ENCODE results near the gene ACADM. TPM values are rescaled to one million over a fixed set of nuclear protein-coding genes. Genes with fewer than 3 reads are reported as not detected.
A peak's percentile ranks its signal among the peaks of the same experiment; 100 is the strongest.

The ACADM gene
- total RNA-seq, 2 experiments from 2014 or later, result 47.5 to 49.8 TPM

DNA sequence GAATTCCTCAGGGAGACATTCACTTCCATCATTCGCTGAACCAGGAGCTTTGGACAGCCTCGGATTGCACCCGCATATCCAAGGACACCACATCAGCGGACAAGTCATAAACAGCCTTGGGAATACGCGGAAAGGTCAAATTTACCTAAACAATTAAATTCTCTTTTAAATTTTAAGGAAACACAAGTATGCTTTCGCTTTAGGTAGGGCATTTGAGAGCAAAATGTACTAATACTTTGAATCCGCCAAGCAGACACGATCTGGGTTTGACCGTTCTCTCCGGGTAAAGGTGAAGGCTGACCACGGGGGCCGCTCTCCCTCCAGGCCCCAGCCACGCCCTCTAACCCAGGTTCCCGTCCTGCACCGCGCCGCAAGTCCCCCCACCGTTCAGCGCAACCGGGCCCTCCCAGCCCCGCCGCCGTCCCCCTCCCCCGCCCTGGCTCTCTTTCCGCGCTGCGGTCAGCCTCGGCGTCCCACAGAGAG is 479 bp upstream of the ACADM start:
- TF ChIP-seq, protein P1, sequence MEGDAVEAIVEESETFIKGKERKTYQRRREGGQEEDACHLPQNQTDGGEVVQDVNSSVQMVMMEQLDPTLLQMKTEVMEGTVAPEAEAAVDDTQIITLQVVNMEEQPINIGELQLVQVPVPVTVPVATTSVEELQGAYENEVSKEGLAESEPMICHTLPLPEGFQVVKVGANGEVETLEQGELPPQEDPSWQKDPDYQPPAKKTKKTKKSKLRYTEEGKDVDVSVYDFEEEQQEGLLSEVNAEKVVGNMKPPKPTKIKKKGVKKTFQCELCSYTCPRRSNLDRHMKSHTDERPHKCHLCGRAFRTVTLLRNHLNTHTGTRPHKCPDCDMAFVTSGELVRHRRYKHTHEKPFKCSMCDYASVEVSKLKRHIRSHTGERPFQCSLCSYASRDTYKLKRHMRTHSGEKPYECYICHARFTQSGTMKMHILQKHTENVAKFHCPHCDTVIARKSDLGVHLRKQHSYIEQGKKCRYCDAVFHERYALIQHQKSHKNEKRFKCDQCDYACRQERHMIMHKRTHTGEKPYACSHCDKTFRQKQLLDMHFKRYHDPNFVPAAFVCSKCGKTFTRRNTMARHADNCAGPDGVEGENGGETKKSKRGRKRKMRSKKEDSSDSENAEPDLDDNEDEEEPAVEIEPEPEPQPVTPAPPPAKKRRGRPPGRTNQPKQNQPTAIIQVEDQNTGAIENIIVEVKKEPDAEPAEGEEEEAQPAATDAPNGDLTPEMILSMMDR (IDR thresholded peaks at IDR 0.05), result no peak
- Mint-ChIP-seq H3K4me1 (ENCODE audit: low read depth) (peaks cover 42% of the 10 kb centered on the region), H3K27ac (peak overlapping the region; percentile 99), H3K27me3 (no peaks in the 10 kb centered on the region), H3K4me3 (peak overlapping the region; percentile 100), H3K9me3 (no peaks in the 10 kb centered on the region), H3K36me3 (ENCODE audit: low read depth) (peaks cover 11% of the 10 kb centered on the region)
- ATAC-seq (peak; percentile 88), DNase-seq (peak; percentile 84)
- ChIA-PET CTCF (no interaction called here), POLR2A (interaction anchor here (0.7 to 1.8 kb wide), 2 partner anchors 62 to 72 kb away, joined by 3 to 8 read pairs; partner anchors contain the start of genes MSH4 and RABGGTB)
- intact Hi-C loops (cut with micrococcal nuclease), result loop anchor here (1.0 kb wide), 1 partner anchor 62 kb away; the partner anchor contains the start of gene RABGGTB

DNA sequence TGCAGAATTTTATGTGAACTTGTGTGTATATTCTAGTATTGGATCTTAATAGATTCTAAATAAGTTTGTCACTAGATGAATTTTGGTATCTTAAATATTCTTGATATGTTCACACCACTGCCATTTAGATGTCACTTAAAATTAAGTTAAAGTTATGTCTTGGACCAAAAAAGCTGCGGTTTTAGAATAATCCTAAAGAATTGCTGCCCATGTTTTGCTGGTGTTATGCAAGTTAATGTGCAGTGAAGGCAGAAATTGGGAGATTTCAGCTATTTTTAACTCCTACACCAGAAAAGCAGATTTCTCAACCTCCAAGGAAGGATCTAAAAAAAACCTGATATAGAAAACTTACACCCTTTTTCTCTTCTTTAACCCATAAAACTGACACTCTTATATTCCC is 757 bp downstream of the ACADM start:
- Mint-ChIP-seq H3K4me1 (ENCODE audit: low read depth) (peaks cover 42% of the 10 kb centered on the region), H3K9me3 (no peaks in the 10 kb centered on the region), H3K36me3 (ENCODE audit: low read depth) (peaks cover 14% of the 10 kb centered on the region), H3K27me3 (no peaks in the 10 kb centered on the region), H3K27ac (peak overlapping the region; percentile 99), H3K4me3 (peak overlapping the region; percentile 100)
- TF ChIP-seq, protein P1 (IDR thresholded peaks at IDR 0.05), result no peak
- CTCF ChIA-PET, result no interaction called here
- intact Hi-C loops (cut with micrococcal nuclease), result no loop called here
- no peak for ATAC-seq
- POLR2A ChIA-PET, result interaction anchor here (0.7 to 0.9 kb wide), 2 partner anchors 60 to 62 kb away, joined by 3 read pairs; partner anchors contain the start of gene RABGGTB
- no peak for DNase-seq

DNA sequence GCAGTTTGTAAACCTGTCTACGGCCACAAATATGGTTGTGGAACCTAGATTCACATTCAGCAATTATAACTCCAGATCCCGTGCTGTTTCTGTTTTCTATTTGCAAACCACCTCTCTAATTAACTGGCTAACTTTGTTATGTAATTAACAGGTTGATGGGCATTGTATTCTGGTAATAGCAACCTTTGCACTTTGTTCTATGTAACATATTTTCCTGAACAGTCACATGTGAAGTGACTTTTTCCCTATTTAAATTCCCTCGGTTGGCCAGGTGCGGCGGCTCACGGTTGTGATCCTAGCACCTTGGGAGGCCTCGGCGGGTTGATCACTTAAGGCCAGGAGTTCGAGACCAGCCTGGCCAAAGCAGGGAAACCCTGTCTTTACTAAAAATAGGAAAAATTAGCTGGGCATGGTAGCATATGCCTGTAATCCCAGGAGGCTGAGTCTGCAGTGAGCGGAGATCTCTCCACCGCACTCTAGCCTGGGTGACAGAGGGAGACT is 1.4 kb downstream of the ACADM start:
- H3K36me3 Mint-ChIP-seq (ENCODE audit: low read depth), result peaks cover 14% of the 10 kb centered on the region
- ATAC-seq (no peak), DNase-seq (no peak)
- TF ChIP-seq, protein P1 (IDR thresholded peaks at IDR 0.05), result no peak
- H3K27ac Mint-ChIP-seq, result no peak overlapping the region
- peak overlapping the region; percentile 100 for H3K4me3 Mint-ChIP-seq
- intact Hi-C loops (cut with micrococcal nuclease), result no loop called here
- H3K4me1 Mint-ChIP-seq (ENCODE audit: low read depth), result peaks cover 37% of the 10 kb centered on the region
- no peaks in the 10 kb centered on the region for H3K27me3 Mint-ChIP-seq
- CTCF ChIA-PET, result no interaction called here
- no peaks in the 10 kb centered on the region for H3K9me3 Mint-ChIP-seq
- POLR2A ChIA-PET, result interaction anchor here (0.9 kb wide), 1 partner anchor 61 kb away, joined by 3 read pairs; no protein-coding TSS in a partner anchor

DNA sequence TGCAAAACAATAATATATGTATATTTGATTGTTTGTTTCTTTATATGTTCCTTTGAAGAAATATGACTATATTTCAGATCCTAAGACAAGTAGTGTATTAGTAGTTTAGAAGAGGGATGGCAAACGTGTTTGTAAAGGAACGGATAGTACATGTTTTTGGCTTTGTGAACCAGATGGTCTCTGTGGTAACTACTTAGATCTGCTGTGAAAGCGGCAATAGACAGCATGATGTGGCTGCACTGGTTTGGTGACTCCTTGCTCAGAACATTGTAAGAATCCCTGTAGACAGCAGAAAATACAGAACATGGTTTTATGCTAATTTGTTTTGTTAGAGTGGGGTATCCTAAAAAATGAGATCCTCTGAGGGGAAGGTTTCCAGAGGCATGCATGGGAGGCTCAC is 3.1 kb downstream of the ACADM start:
- H3K27ac Mint-ChIP-seq, result peak overlapping the region; percentile 14
- CTCF ChIA-PET, result no interaction called here
- POLR2A ChIA-PET, result no interaction called here

DNA sequence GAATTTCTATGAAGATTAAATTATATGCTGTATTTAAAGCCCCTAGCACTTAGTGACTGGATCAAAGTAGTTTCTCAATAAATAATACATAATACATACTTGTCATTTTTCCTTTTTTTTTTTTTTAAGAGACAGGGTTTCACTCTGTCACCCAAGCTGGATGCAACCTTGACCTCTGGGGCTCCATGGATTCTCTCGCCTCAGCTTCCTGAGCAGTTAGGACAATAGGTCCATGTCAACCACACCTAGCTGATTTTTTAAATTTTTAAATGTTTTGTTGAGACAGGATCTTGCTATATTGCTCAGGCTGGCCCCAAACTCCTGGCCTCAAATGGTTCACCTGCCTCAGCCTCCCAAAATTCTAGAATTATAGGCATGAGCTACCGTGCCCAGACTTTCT is 5.9 kb downstream of the ACADM start:
- POLR2A ChIA-PET, result no interaction called here
- no peaks in the 10 kb centered on the region for H3K27me3 Mint-ChIP-seq
- no peaks in the 10 kb centered on the region for H3K9me3 Mint-ChIP-seq
- intact Hi-C loops (cut with micrococcal nuclease), result no loop called here
- ATAC-seq, result no peak
- peaks cover 23% of the 10 kb centered on the region for H3K4me1 Mint-ChIP-seq (ENCODE audit: low read depth)
- H3K4me3 Mint-ChIP-seq, result no peak overlapping the region
- peaks cover 27% of the 10 kb centered on the region for H3K36me3 Mint-ChIP-seq (ENCODE audit: low read depth)
- no peak for DNase-seq
- CTCF ChIA-PET, result no interaction called here
- TF ChIP-seq, protein P1 (IDR thresholded peaks at IDR 0.05), result no peak
- H3K27ac Mint-ChIP-seq, result no peak overlapping the region

More for the DNA sequence above, 3.1 kb downstream of the ACADM start:
- Mint-ChIP-seq H3K4me3 (no peak overlapping the region), H3K9me3 (no peaks in the 10 kb centered on the region), H3K4me1 (ENCODE audit: low read depth) (peaks cover 32% of the 10 kb centered on the region), H3K36me3 (ENCODE audit: low read depth) (peaks cover 14% of the 10 kb centered on the region), H3K27me3 (no peaks in the 10 kb centered on the region)
- intact Hi-C loops (cut with micrococcal nuclease), result no loop called here
- DNase-seq (no peak), ATAC-seq (no peak)
- TF ChIP-seq, protein P1 (IDR thresholded peaks at IDR 0.05), result no peak
